H9 (cell line): ENCODE measurements around the gene SDHA. TPM values are rescaled to one million over a fixed set of nuclear protein-coding genes. Genes with fewer than 3 reads are reported as not detected.

ENCODE experiments used
- DNase-seq: peaks from one replicate; pipeline ENCODE4 v3.0.0-alpha.2; 2017
- H2AFZ ChIP-seq: one replicate; pipeline ENCODE4 v1.6.1; 2013; ENCODE audit warnings: mild to moderate bottlenecking, low read length, control low read depth, moderate library complexity
- H2AK5ac ChIP-seq: 2 replicates; pipeline ENCODE4 v1.6.1; 2013; ENCODE audit warnings: low read length, control low read depth, mixed read lengths; ENCODE audit not compliant: insufficient read length
- H2BK120ac ChIP-seq: one replicate; pipeline ENCODE4 v1.6.1; 2013; ENCODE audit warnings: low read depth, mild to moderate bottlenecking, low read length, control low read depth, inconsistent platforms; ENCODE audit not compliant: poor library complexity, severe bottlenecking
- H2BK12ac ChIP-seq: 2 replicates; pipeline ENCODE4 v1.6.1; 2013; ENCODE audit warnings: low read length, control low read depth, mixed read lengths, low read depth; ENCODE audit not compliant: insufficient read length
- H2BK15ac ChIP-seq: 2 replicates; pipeline ENCODE4 v1.6.1; 2013; ENCODE audit warnings: low read depth, low read length, control low read depth
- H2BK20ac ChIP-seq: one replicate; pipeline ENCODE4 v1.6.1; 2013; ENCODE audit warnings: low read depth, mild to moderate bottlenecking, low read length, control low read depth, inconsistent platforms; ENCODE audit not compliant: poor library complexity, severe bottlenecking
- H2BK5ac ChIP-seq: 2 replicates; pipeline ENCODE4 v1.6.1; 2013; ENCODE audit warnings: low read length, control low read depth, mixed read lengths; ENCODE audit not compliant: insufficient read length
- H3K14ac ChIP-seq: 2 replicates; pipeline ENCODE4 v1.6.1; 2013; ENCODE audit warnings: low read length, control low read depth; ENCODE audit not compliant: insufficient read depth
- H3K18ac ChIP-seq: 2 replicates; pipeline ENCODE4 v1.6.1; 2013; ENCODE audit warnings: low read depth, mild to moderate bottlenecking, mixed read lengths, low read length, control low read depth; ENCODE audit not compliant: insufficient read length
- H3K23ac ChIP-seq: 2 replicates; pipeline ENCODE4 v1.6.1; 2013; ENCODE audit warnings: low read length, control low read depth, mixed read lengths, low read depth; ENCODE audit not compliant: insufficient read length
- H3K23me2 ChIP-seq: 2 replicates; pipeline ENCODE4 v1.6.1; 2013; ENCODE audit warnings: low read depth, mild to moderate bottlenecking, mixed read lengths, low read length, control low read depth; ENCODE audit not compliant: insufficient read length, poor library complexity, severe bottlenecking
- H3K27ac ChIP-seq: 2 replicates; pipeline ENCODE4 v1.5.1; 2013; ENCODE audit warnings: low read length, control low read depth, mixed read lengths, low read depth; ENCODE audit not compliant: insufficient read length
- H3K27me3 ChIP-seq: 2 replicates; pipeline ENCODE4 v1.6.1; 2013; ENCODE audit warnings: low read length, control low read depth, inconsistent platforms; ENCODE audit not compliant: insufficient read depth
- H3K4ac ChIP-seq: 2 replicates; pipeline ENCODE4 v1.6.1; 2013; ENCODE audit warnings: low read depth, mild to moderate bottlenecking, control low read depth, inconsistent platforms, low read length, moderate library complexity
- H3K4me1 ChIP-seq: 2 replicates; pipeline ENCODE4 v1.6.1; 2013; ENCODE audit warnings: low read length, control low read depth, inconsistent platforms; ENCODE audit not compliant: insufficient read depth
- H3K4me2 ChIP-seq: 2 replicates; pipeline ENCODE4 v1.6.1; 2013; ENCODE audit warnings: low read length, control low read depth, mixed read lengths; ENCODE audit not compliant: insufficient read length, insufficient read depth
- H3K56ac ChIP-seq: 2 replicates; pipeline ENCODE4 v1.6.1; 2013; ENCODE audit warnings: low read depth, mild to moderate bottlenecking, mixed read lengths, low read length, control low read depth; ENCODE audit not compliant: insufficient read length
- H3K79me1 ChIP-seq: 2 replicates; pipeline ENCODE4 v1.6.1; 2013; ENCODE audit warnings: low read depth, mild to moderate bottlenecking, moderate library complexity, low read length, control low read depth, inconsistent platforms; ENCODE audit not compliant: insufficient read depth, poor library complexity, severe bottlenecking
- H3K79me2 ChIP-seq: 2 replicates; pipeline ENCODE4 v1.6.1; 2013; ENCODE audit warnings: low read length, control low read depth, inconsistent platforms; ENCODE audit not compliant: insufficient read depth
- H3K9ac ChIP-seq: 2 replicates; pipeline ENCODE4 v1.6.1; 2013; ENCODE audit warnings: low read length, control low read depth, mixed read lengths; ENCODE audit not compliant: insufficient read length; ENCODE audit errors: extremely low read depth
- H3K9me3 ChIP-seq: one replicate; pipeline ENCODE4 v1.6.1; 2013; ENCODE audit warnings: low read depth, low read length, inconsistent platforms; ENCODE audit not compliant: control insufficient read depth
- H3T11ph ChIP-seq: one replicate; pipeline ENCODE4 v1.6.1; 2013; ENCODE audit warnings: mild to moderate bottlenecking, low read length, control low read depth, inconsistent platforms
- H4K20me1 ChIP-seq: one replicate; pipeline ENCODE4 v1.6.1; 2013; ENCODE audit not compliant: control insufficient read depth, insufficient read length, insufficient read depth
- H4K5ac ChIP-seq: 2 replicates; pipeline ENCODE4 v1.6.1; 2013; ENCODE audit warnings: low read depth, mild to moderate bottlenecking, mixed read lengths, low read length, control low read depth; ENCODE audit not compliant: insufficient read length
- H4K8ac ChIP-seq: replicated peaks from 2 replicates; pipeline ENCODE4 v1.6.1; 2013; ENCODE audit warnings: low read length, control low read depth, mixed read lengths, low read depth; ENCODE audit not compliant: insufficient read length
- H4K91ac ChIP-seq: 2 replicates; pipeline ENCODE4 v1.6.1; 2013; ENCODE audit warnings: low read depth, mild to moderate bottlenecking, moderate library complexity, mixed read lengths, low read length, control low read depth; ENCODE audit not compliant: insufficient read length
- H3K27ac Mint-ChIP-seq, 3 experiments: 2 replicates in 2 of 3; 3 replicates in 1 of 3; pipeline ENCODE4 v1.8.0; 2020 to 2021; ENCODE audit warnings: mixed read lengths in 3 of 3, mild to moderate bottlenecking in 1 of 3, moderate library complexity in 1 of 3
- H3K27me3 Mint-ChIP-seq: 2 replicates; pipeline ENCODE4 v1.8.0; 2021; ENCODE audit warnings: low read depth, mild to moderate bottlenecking, moderate library complexity, mixed read lengths
- H3K36me3 Mint-ChIP-seq, 3 experiments: 2 replicates in 2 of 3; 3 replicates in 1 of 3; pipeline ENCODE4 v1.8.0; 2020 to 2021; ENCODE audit warnings: low read depth in 3 of 3, mixed read lengths in 3 of 3; ENCODE audit not compliant: insufficient read depth in 1 of 3
- H3K4me1 Mint-ChIP-seq, 2 experiments: 2 replicates each; pipeline ENCODE4 v1.8.0; 2020; ENCODE audit warnings: mixed read lengths in 2 of 2
- H3K4me3 Mint-ChIP-seq, 2 experiments: 2 replicates in 1 of 2; 3 replicates in 1 of 2; pipeline ENCODE4 v1.8.0; 2020 to 2021; ENCODE audit warnings: mild to moderate bottlenecking in 2 of 2, mixed read lengths in 2 of 2, moderate library complexity in 1 of 2
- H3K9me3 Mint-ChIP-seq, 2 experiments: 2 replicates in 1 of 2; 3 replicates in 1 of 2; pipeline ENCODE4 v1.8.0; 2020; ENCODE audit warnings: mild to moderate bottlenecking in 2 of 2, mixed read lengths in 2 of 2, moderate library complexity in 1 of 2
- WGBS: extraction: QIAGEN DNeasy Blood & Tissue Kit; methylation state at CpG from one replicate; pipeline ENCODE4 v1.1.7; 2013; ENCODE audit warnings: missing lambda C conversion rate, low lambda C conversion rate, mixed read lengths; ENCODE audit not compliant: insufficient read length; ENCODE audit errors: extremely low coverage; 5-methylcytosine and 5-hydroxymethylcytosine counted together
- total RNA-seq: library from RNA; stranded (reverse); gene quantifications from 2 replicates; pipeline ENCODE4 v1.2.1, GENCODE V29; 2021
- TF ChIP-seq, protein P1 (sequence below): fragments of 200-600 bp; sonication (generic); conservative IDR thresholded peaks from 3 replicates; pipeline ENCODE4 v1.8.0; 2021; ENCODE audit warnings: antibody characterized with exemption, mild to moderate bottlenecking

The SDHA gene
- total RNA-seq, 1 experiment from 2014 or later: 84.8 TPM

DNA sequence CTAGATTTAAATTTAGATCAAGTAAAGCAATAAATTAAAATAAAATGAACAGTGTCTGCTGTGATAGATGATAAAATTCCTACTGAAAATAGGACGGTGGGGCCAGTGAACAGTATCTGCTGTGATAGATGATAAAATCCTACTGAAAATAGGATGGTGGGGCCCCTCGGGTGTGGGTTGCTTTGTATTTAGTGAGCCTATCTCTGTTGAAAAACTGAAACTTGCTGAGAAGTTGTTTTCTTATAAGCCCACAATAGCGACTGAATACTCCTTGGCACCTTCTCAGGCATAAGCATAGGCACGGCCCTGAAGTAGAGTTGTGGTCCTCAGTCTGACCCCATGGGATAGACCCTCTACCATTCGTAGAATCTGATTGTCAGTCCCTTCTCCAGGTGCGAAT is 5.7 kb downstream of the SDHA start:
- Histone ChIP-seq H3K27ac (no peak overlapping the region), H2BK120ac (no peak overlapping the region), H2BK12ac (no peak overlapping the region), H2AK5ac (no peak overlapping the region), H4K20me1 (no peaks in the 10 kb centered on the region), H3K23me2 (no peaks in the 10 kb centered on the region), H3K4ac (no peak overlapping the region), H3K27me3 (no peaks in the 10 kb centered on the region), H3K79me2 (peaks cover 10% of the 10 kb centered on the region; the same call in 1 of the 2 replicates), H3K23ac (no peak overlapping the region), H2BK20ac (no peak overlapping the region), H3K4me2 (no peak overlapping the region), H3K9me3 (no peaks in the 10 kb centered on the region), H3K4me1 (0 out of 2 replicates have a peak, but pooled peaks cover 2% of the 10 kb centered on the region), H4K5ac (no peak overlapping the region), H2BK15ac (no peak overlapping the region), H3T11ph (no peak overlapping the region), H3K79me1 (peaks cover 2% of the 10 kb centered on the region), H3K18ac (no peak overlapping the region), H2AFZ (no peak overlapping the region), H3K14ac (no peak overlapping the region), H3K9ac (no peak overlapping the region), H4K8ac (no peak overlapping the region), H3K56ac (no peak overlapping the region), H2BK5ac (no peak overlapping the region), H4K91ac (no peak overlapping the region)
- no peaks in the 10 kb centered on the region for H3K9me3 Mint-ChIP-seq
- TF ChIP-seq, protein P1, sequence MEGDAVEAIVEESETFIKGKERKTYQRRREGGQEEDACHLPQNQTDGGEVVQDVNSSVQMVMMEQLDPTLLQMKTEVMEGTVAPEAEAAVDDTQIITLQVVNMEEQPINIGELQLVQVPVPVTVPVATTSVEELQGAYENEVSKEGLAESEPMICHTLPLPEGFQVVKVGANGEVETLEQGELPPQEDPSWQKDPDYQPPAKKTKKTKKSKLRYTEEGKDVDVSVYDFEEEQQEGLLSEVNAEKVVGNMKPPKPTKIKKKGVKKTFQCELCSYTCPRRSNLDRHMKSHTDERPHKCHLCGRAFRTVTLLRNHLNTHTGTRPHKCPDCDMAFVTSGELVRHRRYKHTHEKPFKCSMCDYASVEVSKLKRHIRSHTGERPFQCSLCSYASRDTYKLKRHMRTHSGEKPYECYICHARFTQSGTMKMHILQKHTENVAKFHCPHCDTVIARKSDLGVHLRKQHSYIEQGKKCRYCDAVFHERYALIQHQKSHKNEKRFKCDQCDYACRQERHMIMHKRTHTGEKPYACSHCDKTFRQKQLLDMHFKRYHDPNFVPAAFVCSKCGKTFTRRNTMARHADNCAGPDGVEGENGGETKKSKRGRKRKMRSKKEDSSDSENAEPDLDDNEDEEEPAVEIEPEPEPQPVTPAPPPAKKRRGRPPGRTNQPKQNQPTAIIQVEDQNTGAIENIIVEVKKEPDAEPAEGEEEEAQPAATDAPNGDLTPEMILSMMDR: no peak
- H3K27me3 Mint-ChIP-seq: no peaks in the 10 kb centered on the region; the same call in 1 of the 2 replicates
- no peak for DNase-seq
- H3K27ac Mint-ChIP-seq: no peak overlapping the region
- no peak overlapping the region for H3K4me3 Mint-ChIP-seq
- peaks cover 23% of the 10 kb centered on the region in 2 experiments for H3K4me1 Mint-ChIP-seq
- H3K36me3 Mint-ChIP-seq: peaks cover 34 to 48% (median 42%) of the 10 kb centered on the region in 3 experiments
- no CpG with 5 or more reads among the region's 6 CpGs for WGBS
